ENCODE measurements around the gene SLX4IP.

The SLX4IP gene

DNA sequence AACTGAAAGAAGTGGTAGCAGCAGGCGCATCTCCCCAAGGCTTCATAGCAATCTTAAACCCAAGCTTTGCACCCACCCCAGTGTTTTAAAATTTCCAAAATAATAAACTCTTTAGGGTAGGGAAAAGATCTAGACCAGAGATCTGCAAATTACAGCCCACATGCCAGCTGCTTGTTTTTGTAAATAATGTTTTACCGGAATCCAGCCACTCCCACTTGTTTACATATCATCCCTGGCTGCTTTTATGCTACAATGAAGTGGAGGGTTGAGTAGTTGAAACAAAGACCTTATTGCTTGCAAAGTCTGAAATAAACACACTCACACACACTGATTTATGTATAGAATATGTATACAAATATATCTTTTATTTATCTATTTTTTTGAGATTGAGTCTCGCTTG, 30.0 kb downstream of the SLX4IP start:
- no peak overlapping the region for H3K4me3 ChIP-seq (ENCODE audit: low read depth, low read length)

GRCh38 chr20:10466325-10466724, 31.2 kb downstream of the SLX4IP start:
- no peak overlapping the region for H3K4me3 ChIP-seq (ENCODE audit: low read depth, low read length)

DNA sequence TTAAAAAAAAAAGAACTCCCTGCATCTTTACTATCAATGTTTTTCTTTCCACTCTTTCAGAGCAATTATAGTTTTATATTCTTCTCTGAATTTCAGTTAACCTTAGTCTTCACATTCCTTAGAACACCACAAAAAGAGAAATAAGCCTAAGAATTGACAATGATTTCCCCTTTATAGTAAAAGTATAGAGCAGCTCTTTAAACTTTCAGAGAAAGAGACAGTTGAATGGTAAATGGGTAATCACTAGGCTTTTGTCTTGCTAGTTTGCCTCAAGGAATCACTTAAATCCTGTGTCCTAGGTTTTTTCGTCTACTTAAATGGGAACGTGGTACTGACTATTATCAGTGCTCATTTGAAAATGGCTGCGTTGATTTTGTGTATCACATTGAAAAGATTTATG, 31.8 kb downstream of the SLX4IP start:
- no peak overlapping the region for H3K4me3 ChIP-seq (ENCODE audit: low read depth, low read length)

- no peak overlapping the region for H3K4me3 ChIP-seq (ENCODE audit: low read depth, low read length)
These were observed 32.7 kb downstream of the SLX4IP start for GRCh38 chr20:10467681-10468339.

DNA sequence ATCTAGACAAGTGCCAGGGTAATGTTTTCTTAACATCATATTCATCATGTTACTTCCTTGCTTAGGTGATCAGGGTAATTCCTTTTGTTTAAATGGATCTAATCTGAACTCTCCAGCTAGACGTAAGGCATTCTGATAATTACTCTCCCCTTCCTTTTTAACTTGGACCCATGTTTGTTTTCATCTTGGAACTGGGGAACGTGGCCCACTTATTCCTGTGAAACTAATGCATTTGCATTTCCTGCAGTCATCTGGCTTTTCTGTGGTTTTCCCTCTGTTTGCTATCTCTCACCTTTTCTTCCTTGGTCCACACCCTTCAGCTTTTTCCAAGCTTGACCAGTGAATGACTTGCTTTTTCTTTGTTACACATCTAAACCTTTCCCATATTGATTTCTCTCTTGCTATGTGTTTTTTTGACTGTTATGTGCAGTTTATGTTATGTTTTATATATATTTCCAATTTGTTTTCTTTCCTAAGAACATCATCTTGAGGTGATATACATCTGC, 33.3 kb downstream of the SLX4IP start:
- no peak overlapping the region for H3K4me3 ChIP-seq (ENCODE audit: low read depth, low read length)

- H3K4me3 ChIP-seq (ENCODE audit: low read depth, low read length), result no peak overlapping the region
These were observed 34.0 kb downstream of the SLX4IP start for GRCh38 chr20:10469056-10469455.

DNA sequence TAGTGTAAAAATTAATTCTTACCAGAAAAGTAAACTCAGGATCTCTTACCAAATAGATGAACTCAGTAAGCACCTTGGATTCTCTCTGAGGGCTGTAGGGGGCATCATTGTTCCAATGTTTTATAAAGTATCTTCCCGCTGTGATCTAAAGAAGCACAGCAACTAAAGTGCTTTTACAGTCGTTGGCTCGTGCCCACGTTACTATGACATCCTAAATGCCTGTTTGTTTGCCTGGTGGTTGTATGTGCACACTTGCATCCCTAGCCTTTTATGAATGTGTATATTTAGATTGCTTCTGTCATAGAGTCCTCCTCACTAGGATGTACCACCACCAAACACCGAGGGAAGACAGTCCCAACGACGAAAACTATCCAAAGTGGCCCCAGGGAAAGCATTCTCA, 34.5 kb downstream of the SLX4IP start:
- no peak overlapping the region for H3K4me3 ChIP-seq (ENCODE audit: low read depth, low read length)

DNA sequence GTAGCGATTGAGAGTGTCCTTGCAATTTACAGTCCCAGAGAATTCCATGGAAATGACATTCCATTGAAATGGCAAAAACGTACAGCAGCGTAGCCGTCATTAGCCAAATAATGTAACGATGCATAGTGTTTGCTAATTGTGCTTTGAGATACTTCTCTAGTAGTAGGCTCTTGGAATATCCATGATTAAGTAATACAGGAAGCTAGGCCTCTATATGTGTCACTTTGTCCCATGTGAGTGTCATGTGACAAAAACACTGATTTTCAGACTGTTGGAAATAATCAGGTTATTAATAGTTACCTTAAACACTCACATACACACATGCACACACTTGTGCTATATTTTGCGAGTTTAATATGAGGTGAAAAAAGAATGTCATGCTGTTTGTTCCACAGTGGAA, 35.2 kb downstream of the SLX4IP start:
- H3K4me3 ChIP-seq (ENCODE audit: low read depth, low read length), result no peak overlapping the region

DNA sequence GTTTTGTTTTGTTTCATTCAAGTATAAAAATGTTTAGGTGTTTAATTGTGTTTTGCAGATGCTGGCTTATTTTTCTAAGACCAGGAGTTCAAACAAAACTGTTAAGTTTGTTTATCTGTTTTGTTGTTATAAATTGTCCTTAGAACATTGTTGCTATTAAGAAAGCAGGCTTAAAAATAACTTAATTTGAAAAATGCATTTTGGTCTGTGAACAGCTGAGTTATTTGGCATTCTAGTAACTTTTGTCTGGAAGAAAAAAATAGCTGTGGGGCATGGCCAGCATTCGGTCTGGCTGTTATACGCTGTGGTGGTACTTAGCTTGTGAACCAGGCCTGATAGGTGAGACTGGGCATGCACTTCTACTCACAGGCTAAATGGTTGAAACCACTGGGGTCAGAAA, 37.8 kb downstream of the SLX4IP start:
- no peak overlapping the region for H3K4me3 ChIP-seq (ENCODE audit: low read depth, low read length)

DNA sequence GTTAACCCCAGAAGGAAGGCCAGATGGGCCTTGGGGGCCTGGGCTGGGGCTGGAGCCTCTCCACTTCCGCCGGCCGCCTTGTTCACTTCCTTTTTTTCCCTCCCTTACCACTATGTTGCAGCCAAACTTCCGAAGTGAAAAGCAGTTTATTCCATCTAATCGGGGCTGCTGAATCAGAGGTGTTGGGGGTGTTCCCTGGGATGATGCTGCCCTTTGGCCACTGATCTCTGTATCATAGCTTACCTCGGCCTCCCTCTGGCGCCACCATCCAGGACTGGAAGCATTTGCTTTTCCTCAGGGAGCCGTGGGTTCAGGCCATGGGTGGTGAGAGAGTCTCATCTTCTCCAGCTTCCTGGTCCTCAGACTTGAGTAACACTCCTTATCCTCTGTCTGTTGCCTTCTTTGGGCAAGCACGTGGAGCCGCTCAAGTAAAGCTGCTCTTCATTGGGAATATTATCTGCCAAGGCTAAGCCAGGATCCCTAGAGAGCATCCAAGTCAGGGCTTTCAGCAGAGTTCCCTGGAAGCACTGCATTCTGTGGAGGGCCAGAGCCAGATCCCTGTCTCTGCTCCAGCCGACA, 39.6 kb downstream of the SLX4IP start:
- no peak overlapping the region for H3K4me3 ChIP-seq (ENCODE audit: low read depth, low read length)

GRCh38 chr20:10475225-10475624, 40.1 kb downstream of the SLX4IP start:
- no peak overlapping the region for H3K4me3 ChIP-seq (ENCODE audit: low read depth, low read length)

DNA sequence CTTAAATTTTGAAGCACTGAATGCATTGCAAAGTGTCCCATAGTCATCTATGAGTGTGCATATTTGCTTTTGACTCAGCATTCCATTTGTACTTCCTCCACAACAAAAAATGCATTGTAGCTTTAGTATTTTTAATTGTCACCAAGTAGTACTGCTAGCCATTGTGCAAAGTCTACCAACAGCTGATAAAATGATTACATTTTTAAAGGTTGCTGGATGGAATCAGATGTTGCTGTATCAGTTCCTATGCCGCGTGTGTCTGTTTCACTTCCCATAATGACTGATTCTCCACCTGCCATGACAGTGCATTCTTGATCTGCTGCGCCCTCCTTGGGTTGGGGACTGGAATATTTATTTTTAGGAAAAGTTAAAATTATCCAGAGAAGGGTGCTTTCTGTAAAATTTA, 41.2 kb downstream of the SLX4IP start:
- H3K4me3 ChIP-seq (ENCODE audit: low read depth, low read length), result no peak overlapping the region

GRCh38 chr20:10478205-10478604, 43.1 kb downstream of the SLX4IP start:
- no peak overlapping the region for H3K4me3 ChIP-seq (ENCODE audit: low read depth, low read length)

DNA sequence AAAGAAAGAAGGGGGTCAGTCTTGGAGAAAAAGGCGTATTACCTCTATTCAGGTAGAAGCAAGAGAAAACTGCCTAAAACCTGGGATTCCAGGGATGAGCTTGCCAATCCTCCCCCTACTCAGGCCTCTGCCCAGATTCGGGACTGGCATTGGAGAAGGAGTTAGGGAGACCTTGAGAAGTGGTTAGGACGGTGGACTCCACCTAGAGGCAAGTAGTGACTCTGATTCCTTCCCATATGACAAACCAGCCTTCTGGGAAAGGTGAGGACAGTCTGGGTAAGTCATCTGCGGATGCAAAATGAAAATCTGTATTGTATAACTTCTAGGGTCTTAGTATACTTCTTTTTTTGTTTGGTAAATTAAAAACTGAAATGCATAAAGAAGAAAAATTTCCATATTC, 43.8 kb downstream of the SLX4IP start:
- H3K4me3 ChIP-seq (ENCODE audit: low read depth, low read length), result no peak overlapping the region

GRCh38 chr20:10481676-10482075, 46.6 kb downstream of the SLX4IP start:
- no peak overlapping the region for H3K4me3 ChIP-seq (ENCODE audit: low read depth, low read length)

DNA sequence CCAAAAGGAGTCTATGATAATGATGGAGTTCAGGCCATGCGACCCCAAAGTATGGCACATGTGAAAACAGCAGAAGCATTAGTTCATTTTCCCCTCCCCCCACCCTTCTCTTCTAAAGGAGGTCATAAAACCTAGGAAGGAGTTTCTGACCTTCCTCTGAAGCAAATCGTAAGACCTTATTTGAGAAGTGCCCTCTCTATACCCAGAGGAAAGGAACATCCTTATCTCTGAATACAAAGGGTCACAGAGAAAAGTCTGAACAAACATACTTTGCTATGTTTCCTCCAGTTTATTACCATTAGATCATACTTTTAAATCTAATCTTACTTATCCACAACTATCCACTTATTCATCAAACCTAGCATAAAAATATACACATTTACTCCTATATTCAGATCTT, 48.6 kb downstream of the SLX4IP start:
- no peak overlapping the region for H3K4me3 ChIP-seq (ENCODE audit: low read depth, low read length)

- no peak overlapping the region for H3K4me3 ChIP-seq (ENCODE audit: low read depth, low read length)
These were observed 52.3 kb downstream of the SLX4IP start for GRCh38 chr20:10487142-10488136.

DNA sequence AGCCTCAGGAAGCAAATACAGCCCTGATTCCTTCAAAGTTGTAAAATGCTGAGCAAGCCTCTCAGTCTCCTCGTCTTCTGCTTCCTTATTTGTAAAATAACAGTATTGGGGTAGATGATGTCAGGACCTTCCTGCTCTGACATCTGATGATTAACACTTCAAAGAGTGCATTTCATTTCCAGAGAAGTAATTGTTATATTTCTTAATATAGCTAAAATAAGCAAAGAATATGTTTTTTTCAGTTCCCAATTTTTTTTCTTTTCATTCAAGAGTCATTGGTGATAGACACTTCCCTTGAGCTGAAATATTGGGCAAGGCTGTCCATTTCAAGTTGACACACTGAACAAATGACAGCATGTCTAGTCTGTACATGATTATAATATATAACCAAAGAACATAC, 53.4 kb downstream of the SLX4IP start:
- H3K4me3 ChIP-seq (ENCODE audit: low read depth, low read length), result no peak overlapping the region

GRCh38 chr20:10489853-10490252, 54.7 kb downstream of the SLX4IP start:
- no peak overlapping the region for H3K4me3 ChIP-seq (ENCODE audit: low read depth, low read length)

- H3K4me3 ChIP-seq (ENCODE audit: low read depth, low read length), result no peak overlapping the region
These were observed 55.2 kb downstream of the SLX4IP start for GRCh38 chr20:10490257-10490656.

DNA sequence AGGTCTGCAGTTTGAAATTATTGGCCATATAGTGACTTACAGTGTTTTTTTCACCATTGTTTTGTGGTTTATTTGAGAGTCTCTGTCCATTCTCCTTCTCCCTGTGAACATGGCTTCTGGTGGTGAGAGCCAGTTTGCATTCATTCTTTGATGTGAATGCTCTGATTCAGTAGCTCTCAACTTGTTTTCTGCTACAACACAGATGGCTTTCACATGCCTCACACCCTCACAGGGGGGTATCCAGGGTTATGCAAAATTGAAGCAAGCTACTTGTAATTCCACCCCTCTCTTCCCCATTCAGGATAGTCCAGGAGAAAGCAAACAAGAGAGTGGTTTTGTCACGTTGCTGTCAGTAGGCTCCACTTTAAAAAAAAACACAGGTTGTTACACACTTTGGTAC, 55.6 kb downstream of the SLX4IP start:
- H3K4me3 ChIP-seq (ENCODE audit: low read depth, low read length), result no peak overlapping the region

- H3K4me3 ChIP-seq (ENCODE audit: low read depth, low read length), result no peak overlapping the region
These were observed 57.0 kb downstream of the SLX4IP start for GRCh38 chr20:10492065-10492464.

Measured in iPS-11a (cell line).